H54 (cell line): ENCODE results near the gene NDUFB6.
A peak's percentile ranks its signal among the peaks of the same experiment; 100 is the strongest.

ENCODE experiments used
- DNase-seq: peaks from one replicate; pipeline ENCODE4 v3.0.0; 2011; ENCODE audit warnings: low spot score, mixed read lengths; ENCODE audit not compliant: insufficient read length
- FAIRE-seq: peaks from 3 replicates; lab custom pipeline; 2011; peaks lifted over from hg19 to GRCh38; lab: Jason Lieb, UNC
- POLR2A ChIP-seq: IDR thresholded peaks from 2 replicates; pipeline ENCODE4 v1.6.1; 2011; ENCODE audit warnings: low read depth, mild to moderate bottlenecking, low read length

NDUFB6 gene

DNA sequence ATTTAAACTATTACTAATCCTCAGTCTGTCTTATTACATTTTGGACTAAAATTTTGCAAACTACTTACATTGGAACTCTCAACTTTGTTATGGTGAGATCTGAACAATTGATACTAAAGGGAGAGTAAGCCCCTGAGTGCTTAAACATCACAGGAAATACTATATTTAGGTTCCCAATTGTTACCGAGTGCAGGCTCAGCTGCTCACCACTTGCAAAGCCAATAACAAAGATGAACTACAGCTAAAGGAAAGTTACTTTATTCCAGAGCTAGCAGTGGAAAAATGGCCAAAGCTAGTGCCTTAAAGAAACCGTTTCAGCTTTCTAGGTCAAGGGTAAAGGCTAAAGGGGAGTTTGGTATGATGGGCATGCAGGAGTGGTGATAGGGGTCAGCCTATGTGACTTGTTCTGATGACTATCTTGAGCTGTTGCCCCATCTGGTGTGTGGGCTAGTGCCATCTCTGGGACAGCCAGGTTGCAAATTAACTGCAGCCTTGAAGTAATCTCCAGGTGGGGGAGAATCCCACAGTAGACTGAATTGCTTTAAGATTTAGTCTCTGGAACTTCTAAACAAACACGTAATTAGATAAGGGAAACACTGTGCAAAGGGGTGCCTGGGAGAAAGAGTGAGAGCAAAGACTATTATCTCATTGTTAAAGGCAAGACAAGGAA is 7.8 kb upstream of the NDUFB6 start:
- TF ChIP-seq POLR2A = no peak
- DNase-seq = no peak
- FAIRE-seq = no peak

DNA sequence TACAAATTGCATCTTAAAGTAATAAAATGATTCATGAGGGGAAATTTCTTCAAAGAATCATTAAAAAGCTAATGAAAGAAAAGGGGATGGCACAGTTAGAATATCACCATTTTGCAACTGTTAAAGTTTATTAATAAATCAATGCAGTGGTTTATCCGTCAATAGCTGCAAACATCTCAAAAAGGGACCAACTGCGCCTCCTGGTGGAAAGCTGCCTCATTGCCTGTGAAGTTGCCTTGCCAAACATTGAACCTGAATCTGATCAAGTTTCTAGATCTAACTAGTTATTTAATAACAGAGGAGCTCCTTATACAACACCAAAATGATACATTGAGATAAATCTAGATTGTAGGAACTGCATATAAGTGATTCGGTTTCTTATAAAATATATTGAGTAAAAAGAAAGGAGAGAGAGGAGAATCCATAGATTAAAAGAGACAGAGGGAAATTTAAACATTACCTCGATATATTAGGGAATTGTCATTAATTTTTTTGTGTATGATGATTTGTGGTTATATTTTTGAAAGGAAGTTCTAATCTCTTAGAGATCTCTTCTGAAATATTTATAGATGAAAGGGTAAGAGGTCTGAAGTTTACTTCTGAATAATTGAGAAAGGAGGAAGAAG is 6.9 kb upstream of the NDUFB6 start:
- peak; percentile 69 for FAIRE-seq
- no peak for DNase-seq

DNA sequence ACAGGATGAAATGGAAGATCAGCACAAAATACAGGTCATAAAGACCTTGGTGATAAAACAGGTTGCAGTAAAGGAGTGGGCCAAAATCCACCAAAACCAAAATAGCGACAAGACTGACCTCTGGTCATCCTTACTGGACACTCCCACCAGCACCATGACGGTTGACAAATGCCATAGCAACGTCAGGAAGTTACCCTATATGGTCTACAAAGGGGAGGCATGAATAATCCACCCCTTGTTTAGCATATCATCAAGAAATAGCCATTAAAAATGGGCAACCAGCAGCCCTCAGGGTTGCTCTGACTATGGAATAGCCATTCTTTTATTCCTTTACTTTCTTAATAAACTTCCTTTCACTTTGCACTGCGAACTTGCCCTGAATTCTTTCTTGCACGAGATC is 6.0 kb upstream of the NDUFB6 start:
- FAIRE-seq = no peak
- TF ChIP-seq POLR2A = no peak
- no peak for DNase-seq

More for the DNA sequence above, 6.9 kb upstream of the NDUFB6 start:
- no peak for TF ChIP-seq POLR2A

DNA sequence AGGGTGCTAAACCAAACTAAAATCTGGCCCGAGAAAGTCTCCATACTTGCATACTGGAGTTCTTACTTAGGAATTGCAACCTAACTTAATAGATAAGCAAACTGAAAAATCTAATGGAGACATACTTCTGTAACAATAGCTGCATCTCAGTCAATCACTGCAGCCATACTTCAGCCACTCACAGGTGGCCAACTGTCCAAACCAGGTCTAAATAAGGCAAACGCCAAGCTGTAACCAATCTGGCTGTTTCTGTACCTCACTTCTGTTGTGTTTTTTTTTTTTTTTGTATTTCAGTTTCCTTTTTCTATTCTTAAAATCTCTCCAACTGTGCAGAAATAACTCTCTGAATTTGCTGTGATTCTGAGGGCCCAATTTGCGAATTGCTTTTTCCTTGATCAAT is 4.4 kb upstream of the NDUFB6 start:
- no peak for TF ChIP-seq POLR2A
- FAIRE-seq (no peak), DNase-seq (no peak)

DNA sequence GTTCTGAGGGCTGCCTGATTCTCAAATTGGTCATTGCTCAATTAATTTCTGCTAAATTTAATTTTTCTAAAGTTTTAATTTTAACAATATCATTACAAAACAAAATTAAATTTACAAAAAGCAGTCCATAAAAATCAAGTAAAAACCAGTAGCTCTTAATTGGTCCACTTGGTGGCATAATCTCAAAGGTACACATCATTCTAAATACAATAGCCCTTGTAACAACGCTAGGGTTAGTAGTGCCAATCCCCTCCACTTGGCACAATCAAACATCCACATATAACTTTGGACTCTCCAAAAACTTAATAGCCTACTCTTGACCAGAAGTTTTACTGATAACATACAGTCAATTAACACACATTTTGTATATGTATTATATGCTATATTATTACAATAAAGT is 1.9 kb upstream of the NDUFB6 start:
- DNase-seq (no peak), FAIRE-seq (no peak)
- TF ChIP-seq POLR2A = no peak

DNA sequence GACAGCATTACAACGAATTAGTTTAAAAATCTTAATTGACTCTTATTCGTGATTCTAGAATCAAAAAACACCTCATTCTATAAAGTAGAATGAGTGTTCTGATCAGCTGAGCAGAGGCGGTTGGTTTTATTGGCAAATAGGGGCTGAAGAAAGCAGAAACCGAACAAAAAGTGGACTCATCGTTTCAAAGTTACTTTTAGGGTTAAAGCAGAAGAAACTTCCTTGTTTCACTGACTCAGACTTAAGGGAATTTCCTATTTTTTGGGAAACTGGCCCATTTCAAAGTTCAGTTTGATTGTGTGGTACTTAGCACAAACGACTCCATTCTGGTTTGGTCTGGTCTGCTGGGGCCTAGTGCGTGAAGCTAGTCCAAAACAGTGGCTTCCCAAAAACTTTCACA is 862 bp upstream of the NDUFB6 start:
- TF ChIP-seq POLR2A = no peak

DNA sequence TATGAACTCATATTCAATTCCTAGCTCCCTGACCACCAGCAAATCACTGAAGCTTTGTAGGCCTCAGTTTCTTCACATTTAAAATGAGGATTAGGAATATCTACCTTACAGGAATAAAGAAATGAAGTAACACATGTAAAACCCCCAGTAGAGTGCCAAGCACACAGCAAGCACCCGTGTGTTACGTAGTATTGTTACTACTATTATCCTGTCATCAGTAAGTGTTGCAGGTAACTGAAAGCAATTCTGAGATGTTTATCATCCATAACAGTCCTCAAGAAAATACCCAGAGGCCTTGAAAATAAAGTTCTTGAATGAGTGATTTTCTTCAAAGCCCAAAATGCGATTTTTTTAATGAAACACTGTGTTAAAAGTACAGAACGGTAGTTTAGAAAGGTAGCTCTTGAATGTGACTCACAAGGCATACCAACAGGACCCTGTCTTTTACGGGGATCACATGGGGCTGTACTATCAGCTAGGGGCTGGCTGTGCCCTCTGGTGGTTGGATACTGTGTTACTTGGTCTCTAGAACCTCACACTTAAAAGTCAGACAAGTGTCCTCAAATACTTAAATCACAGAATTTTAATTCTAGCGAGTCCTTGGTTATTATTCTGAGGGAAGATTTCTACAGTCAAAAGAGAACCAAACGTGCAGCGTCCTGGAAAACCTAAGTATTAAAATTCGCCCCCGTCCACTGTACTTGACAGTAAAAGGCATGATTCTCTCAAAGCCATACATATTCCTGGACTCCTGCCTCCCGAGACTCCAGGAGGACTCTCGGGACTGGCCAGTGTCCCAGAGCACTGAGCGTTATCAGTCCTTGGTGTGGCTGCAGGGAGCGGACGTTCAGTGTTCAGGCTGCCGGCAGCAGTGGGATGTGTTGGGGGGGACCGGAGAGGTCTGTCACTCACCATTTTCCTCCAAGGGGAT is 725 bp downstream of the NDUFB6 start:
- DNase-seq = peak; percentile 23
- peak; percentile 95 for FAIRE-seq
- no peak for TF ChIP-seq POLR2A

More for the DNA sequence above, 862 bp upstream of the NDUFB6 start:
- DNase-seq (no peak), FAIRE-seq (no peak)

DNA sequence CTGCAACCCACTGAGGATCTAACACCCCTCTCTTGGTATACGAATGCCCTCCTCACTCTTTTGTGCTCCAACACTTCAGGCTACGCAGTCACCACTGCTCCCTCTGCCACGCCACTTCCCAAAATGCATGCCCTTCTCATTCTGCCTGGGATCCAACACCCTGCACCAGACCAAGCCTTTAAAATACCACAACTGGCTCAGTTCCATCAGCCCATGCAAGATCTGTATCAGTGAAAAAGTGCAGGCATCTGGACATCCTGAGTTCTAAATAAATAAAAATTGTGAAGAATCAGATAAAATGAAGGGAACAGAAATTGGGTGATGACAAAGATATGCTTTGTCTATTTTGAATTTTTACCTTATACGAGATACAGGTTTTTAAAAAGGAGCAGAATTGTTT is 2.7 kb downstream of the NDUFB6 start:
- no peak for FAIRE-seq

DNA sequence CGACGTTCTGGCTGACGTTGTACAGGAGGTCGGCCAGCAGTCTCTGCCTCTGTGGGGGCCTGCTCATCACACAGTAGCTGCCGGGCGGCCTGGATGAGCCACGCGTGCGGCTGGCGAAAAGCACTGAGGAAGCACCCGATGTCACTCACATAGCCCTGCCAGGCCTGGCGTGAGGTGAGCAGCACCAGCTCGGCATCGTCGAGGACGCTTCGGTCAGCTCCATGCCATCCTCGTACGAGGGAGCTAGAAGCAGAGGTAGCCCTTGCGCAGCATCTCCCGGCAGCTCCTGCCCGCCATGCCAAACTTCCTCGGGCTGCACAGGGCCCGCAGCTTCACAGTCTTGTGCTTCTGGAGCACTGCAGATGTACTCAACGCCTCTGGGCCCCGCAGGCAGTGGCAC is 6.2 kb downstream of the NDUFB6 start:
- no peak for FAIRE-seq
- no peak for TF ChIP-seq POLR2A
- DNase-seq = no peak

More for the DNA sequence above, 2.7 kb downstream of the NDUFB6 start:
- no peak for DNase-seq
- no peak for TF ChIP-seq POLR2A

DNA sequence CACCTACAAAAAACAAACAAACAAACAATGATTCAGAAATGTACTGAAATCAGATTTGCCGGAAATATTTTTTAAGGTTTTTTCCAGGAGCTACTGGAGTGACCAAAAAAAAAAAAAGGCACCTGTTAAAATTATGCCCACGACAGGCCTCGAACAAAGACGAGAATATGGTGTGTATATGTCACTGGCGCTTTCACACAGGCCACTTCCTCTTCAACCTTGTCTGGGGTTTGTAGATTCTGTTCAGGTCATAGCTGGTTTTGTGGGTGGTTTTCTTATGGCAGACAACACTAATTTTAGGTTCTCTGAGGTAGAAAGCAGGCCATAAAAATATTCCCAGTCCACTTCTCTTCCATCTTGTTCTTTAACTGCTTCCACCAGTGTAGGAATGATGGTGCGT is 7.0 kb downstream of the NDUFB6 start:
- FAIRE-seq (no peak), DNase-seq (no peak)
- TF ChIP-seq POLR2A = no peak

DNA sequence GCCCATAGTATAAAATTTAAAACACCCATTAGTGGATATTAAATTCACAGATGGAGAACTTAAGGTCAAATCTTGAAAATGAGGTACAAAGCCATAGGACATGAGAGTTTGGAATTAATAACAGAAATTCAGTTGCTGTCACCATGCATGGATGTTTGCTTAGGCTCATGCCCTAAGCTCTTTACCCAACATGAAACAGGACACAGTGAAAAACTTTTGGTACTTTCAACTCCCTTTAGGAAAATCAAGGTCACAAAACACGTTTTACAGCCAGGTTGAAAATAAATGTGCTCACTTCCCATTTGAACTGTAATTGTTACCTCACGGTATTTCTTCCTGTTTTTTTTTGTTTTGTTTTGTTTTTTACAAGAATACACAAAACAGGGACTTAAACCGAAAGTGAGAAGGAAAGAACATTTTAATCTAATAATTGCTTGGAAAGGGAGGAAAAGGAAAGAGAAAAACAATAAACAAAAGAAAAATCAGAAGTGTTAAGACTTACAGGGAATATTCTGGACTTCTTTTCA is 14.5 kb downstream of the NDUFB6 start:
- FAIRE-seq (no peak), DNase-seq (no peak)
- TF ChIP-seq POLR2A = no peak

DNA sequence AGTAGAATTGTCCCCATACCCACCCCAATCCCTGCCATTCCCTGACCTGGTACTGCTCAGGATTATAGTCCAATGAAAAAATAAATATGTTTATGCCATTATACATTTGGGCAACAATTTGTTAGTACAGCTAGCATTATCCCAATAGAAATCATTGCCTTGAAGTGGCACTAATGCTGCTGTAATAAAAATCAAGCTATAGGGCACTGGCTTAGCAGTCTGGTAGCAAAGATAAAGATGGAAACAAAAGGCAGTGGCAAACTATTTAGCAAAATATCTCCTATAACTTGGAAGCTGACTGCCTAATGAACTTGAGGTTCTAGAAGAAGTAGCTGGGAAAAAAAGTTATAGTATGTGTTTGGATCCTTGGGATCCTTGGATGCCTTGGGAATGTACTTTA is 18.4 kb downstream of the NDUFB6 start:
- no peak for FAIRE-seq
- TF ChIP-seq POLR2A = no peak

DNA sequence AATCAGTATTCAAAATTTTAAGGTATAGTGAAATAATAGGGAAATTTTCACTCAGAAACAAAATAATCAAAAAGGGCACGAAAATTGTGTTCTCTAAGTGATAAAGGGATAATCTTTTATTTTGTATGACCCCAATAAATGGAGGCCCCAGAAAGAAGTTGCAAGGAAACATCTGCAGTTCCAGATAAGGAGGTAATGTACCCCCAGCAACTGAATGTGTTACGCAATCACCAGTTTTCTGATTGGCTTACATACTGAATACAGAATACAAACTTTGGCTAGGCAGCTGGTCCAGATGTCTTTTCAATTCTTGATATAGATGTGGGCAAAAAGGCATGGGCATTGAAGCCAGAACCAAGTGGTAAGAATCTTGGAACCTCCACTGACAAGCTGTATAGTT is 18.9 kb downstream of the NDUFB6 start:
- DNase-seq = no peak
- TF ChIP-seq POLR2A = no peak
- no peak for FAIRE-seq

More for the DNA sequence above, 18.4 kb downstream of the NDUFB6 start:
- no peak for DNase-seq
